Measurements from ENCODE around the gene ERCC1.

The ERCC1 gene

DNA sequence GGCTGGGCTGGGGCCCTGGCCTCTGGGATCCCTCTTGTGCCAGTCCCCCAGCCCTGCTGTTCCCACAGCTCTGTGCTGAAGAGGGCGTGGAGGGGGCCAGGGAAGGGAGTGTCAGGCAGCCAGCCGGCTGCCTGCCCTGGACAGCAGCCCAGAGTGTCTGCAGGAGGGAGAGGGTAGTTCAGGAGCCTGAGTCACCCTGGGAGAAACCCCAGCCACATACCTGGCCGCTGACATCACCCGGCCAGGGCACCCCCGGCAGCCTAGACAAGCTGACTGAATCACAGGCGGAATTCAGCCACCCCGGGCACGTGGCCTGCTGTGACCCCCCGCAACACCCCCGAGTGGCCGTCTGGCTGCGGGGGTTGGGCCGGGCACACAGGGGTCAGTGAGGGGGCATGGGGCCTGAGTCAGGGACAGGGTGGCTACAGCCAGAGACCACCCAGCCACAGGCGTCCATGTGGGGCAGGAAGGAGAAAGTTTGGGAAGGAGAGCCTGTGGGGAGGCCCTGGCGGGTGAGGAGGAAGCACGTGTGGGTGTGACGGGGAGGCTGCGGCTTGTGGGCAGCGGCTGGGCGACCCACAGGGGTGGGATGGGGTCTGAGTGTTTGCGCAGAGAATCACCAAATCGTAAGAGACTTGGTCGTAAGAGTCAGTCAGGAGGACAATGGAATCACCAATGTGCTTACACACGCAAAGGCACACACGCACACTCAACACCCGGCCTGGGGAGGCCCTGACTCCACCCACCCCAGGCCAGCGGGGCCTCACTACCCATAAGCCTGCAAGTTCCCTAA is 32.2 kb upstream of the ERCC1 start:
- peak overlapping the region; percentile 30; the same call in 1 of the 2 replicates for H3K4me3 ChIP-seq (ENCODE audit: low read depth, low read length)
- TF ChIP-seq, protein P1, sequence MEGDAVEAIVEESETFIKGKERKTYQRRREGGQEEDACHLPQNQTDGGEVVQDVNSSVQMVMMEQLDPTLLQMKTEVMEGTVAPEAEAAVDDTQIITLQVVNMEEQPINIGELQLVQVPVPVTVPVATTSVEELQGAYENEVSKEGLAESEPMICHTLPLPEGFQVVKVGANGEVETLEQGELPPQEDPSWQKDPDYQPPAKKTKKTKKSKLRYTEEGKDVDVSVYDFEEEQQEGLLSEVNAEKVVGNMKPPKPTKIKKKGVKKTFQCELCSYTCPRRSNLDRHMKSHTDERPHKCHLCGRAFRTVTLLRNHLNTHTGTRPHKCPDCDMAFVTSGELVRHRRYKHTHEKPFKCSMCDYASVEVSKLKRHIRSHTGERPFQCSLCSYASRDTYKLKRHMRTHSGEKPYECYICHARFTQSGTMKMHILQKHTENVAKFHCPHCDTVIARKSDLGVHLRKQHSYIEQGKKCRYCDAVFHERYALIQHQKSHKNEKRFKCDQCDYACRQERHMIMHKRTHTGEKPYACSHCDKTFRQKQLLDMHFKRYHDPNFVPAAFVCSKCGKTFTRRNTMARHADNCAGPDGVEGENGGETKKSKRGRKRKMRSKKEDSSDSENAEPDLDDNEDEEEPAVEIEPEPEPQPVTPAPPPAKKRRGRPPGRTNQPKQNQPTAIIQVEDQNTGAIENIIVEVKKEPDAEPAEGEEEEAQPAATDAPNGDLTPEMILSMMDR (IDR thresholded peaks at IDR 0.05; ENCODE audit: low read depth, low read length), result no peak

DNA sequence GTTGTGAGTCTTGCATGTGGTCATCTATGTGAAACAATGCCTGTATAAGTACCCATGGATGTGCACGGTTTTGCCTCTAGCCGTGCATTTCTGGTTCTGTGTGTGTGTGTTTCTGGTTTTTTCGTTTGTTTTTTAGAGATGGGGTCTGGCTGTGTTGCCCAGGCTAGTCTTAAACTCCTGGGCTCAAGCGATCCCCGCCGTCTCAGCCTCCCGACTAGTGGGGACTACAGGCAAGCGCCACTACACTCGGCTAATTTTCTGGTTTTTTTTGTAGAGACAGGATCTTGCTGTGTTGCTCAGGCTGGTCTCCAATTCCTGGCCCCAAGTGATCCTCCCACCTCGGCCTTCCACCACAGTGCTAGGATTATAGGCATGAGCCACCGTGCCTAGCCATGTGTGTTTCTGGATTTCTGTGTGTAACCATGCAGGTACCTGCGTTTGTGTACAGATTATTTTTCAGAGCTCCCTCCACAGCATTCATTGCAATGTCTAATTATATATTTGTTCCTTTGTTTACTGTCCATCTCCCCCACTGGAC is 28.2 kb upstream of the ERCC1 start:
- no peak overlapping the region for H3K4me3 ChIP-seq (ENCODE audit: low read depth, low read length)
- TF ChIP-seq, protein P1 (IDR thresholded peaks at IDR 0.05; ENCODE audit: low read depth, low read length), result no peak

DNA sequence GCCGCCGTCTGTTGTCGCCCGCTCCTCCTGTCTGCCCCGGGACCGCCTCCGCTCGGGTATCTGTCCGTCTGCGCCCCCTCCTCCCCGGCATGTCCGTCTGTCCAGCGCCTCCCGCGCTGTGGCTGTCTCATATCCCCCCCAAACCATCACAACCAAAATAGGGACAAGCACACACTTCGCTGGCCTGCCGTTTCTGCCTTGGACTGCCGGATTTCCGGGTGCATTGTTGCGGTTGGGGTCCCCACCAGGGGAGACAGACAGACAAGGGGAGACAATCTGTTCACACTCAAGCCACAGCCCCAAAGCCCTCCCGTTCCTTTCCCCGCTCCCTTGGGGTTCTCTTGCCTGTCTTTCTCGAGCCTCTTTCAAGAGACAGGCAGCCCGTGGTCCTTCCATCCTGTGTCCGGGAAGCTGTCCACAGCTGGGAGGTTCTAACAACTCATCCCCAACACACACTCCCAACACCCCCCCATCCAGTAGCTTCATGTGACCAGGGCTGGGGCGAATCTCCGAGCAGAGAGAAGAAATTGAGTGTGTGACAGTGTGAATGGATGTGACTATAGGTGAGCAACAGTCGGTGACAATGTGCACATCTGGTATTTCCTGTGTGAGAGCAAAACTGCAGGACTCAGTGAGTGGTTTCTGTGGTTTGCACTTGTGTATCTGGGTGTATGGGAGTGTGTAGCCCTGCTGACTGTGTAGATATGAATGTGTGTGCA is 27.6 kb upstream of the ERCC1 start:
- H3K4me3 ChIP-seq (ENCODE audit: low read depth, low read length), result peak overlapping the region; percentile 64
- TF ChIP-seq, protein P1 (IDR thresholded peaks at IDR 0.05; ENCODE audit: low read depth, low read length), result no peak

DNA sequence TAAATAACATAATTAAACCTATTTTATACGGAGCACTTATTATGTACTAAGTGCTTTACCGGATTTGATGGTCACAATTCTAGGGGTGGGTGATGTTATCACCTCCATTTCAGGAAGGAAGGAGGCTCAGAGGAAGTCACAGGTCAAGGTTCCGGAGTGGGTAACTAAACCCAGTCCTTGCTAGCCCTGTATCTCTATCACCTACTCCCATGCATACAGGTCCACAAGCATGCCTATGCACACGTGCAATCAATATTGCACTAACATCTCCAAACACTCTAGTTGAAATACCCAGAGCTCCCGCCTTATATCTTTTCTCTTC is 26.3 kb upstream of the ERCC1 start:
- TF ChIP-seq, protein P1 (IDR thresholded peaks at IDR 0.05; ENCODE audit: low read depth, low read length), result no peak
- peak overlapping the region; percentile 56 for H3K4me3 ChIP-seq (ENCODE audit: low read depth, low read length)

DNA sequence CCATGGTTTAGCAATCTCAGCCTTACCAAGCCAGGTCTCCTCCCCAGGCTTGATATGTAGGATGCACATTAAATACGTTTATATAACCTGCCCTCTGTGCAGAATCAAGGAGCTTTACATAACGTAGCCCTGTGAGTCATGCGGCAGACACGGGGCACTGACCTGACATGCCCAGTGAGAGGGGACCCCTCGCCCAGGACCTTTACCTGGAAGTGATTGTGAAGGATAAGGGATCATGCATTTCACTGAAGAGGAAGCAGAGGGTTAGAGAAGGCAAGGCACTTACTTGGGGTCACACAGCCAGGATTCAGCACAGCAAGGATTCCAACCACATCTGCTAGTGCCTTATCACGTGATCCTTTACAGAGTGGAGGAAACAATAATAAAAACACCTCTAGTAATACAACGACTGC is 25.2 kb upstream of the ERCC1 start:
- TF ChIP-seq, protein P1 (IDR thresholded peaks at IDR 0.05; ENCODE audit: low read depth, low read length), result no peak
- H3K4me3 ChIP-seq (ENCODE audit: low read depth, low read length), result no peak overlapping the region

DNA sequence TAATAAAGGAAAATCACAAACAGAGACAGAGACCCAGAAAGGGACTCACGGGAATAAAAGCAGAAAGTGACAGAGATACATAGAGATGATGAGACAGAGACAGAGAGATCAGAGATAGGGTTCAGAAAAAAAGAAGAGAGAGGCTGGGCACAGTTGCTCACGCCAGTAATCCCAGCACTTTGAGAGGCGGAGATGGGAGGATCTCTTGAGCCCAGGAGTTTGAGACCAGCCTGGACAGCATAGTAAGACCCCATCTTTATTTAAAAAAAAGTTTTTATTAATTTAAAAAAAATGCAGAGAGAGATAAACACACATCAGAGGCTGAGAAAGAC is 24.7 kb upstream of the ERCC1 start:
- no peak overlapping the region for H3K4me3 ChIP-seq (ENCODE audit: low read depth, low read length)
- TF ChIP-seq, protein P1 (IDR thresholded peaks at IDR 0.05; ENCODE audit: low read depth, low read length), result no peak

DNA sequence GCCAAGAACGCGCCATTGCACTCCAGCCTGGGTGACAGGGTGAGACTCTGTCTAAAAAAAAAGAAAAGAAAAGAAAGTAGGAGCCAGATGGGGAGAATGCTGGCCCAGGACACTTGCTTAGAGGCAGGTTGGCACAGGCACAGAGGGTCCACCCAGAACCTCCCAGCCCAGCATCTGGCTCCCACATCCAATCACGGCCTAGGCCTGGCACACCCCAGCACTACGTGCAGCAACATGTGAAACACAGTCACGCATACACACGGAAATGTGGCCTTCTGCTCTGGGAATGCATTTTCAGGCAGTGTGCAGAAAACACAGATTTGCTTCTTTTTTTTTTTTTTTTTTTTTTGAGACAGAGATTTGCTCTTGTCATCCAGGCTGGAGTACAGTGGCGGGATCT is 23.2 kb upstream of the ERCC1 start:
- H3K4me3 ChIP-seq (ENCODE audit: low read depth, low read length), result no peak overlapping the region
- TF ChIP-seq, protein P1 (IDR thresholded peaks at IDR 0.05; ENCODE audit: low read depth, low read length), result no peak

Measured in WI38 (cell line).